Measurements from ENCODE around the gene DCUN1D3. TPM values are rescaled to one million over a fixed set of nuclear protein-coding genes. Genes with fewer than 3 reads are reported as not detected.

Gene DCUN1D3
- total and polyA plus RNA-seq, 2 experiments from 2014 or later: 8.5 to 13.7 TPM

- no peak overlapping the region for H3K4me2 ChIP-seq
- no peak for TF ChIP-seq CREB1 (CRISPR knock-in tag; IDR thresholded peaks at IDR 0.05; ENCODE audit: low read depth)
- TF ChIP-seq ZNF331 (CRISPR knock-in tag; IDR thresholded peaks at IDR 0.05; ENCODE audit: low read depth): no peak
- no peak for TF ChIP-seq ZNF114 (CRISPR knock-in tag; IDR thresholded peaks at IDR 0.05)
- no peak for TF ChIP-seq STAT1 (IDR thresholded peaks at IDR 0.05; ENCODE audit: unreplicated experiment)
- no peak for TF ChIP-seq ETS1 (IDR thresholded peaks at IDR 0.05)
- TF ChIP-seq EZH2phosphoT487 (IDR thresholded peaks at IDR 0.05; ENCODE audit: unreplicated experiment): no peak
- peaks cover under 1% of the 10 kb centered on the region for H3K27me3 Mint-ChIP-seq (ENCODE audit: insufficient read depth, low read depth, poor library complexity)
- H3K4me3 Mint-ChIP-seq: no peak overlapping the region
- no peak overlapping the region for H2AFZ ChIP-seq
- H3K36me3 Mint-ChIP-seq (ENCODE audit: low read depth): peaks cover 7% of the 10 kb centered on the region
- no peak overlapping the region for H3K27ac ChIP-seq (ENCODE audit: low read depth)
- no peak overlapping the region for H3K4me3 ChIP-seq
- H3K79me2 ChIP-seq (replicated peaks; ENCODE audit: insufficient read depth): no peaks in the 10 kb centered on the region; the same call in 1 of the 2 replicates
- no peaks in the 10 kb centered on the region for H3K9me3 Mint-ChIP-seq
- H3K36me3 ChIP-seq (ENCODE audit: insufficient read depth): no peaks in the 10 kb centered on the region
- H3F3A ChIP-seq (replicated peaks; ENCODE audit: low read depth): no peaks in the 10 kb centered on the region
- no peak overlapping the region for H3K27ac Mint-ChIP-seq
- no peaks in the 10 kb centered on the region for H3K27me3 ChIP-seq (ENCODE audit: insufficient read depth)
- DNase-seq (ENCODE audit: low spot score) (no peak), ATAC-seq (no peak)
- no peaks in the 10 kb centered on the region for H3K9me2 ChIP-seq (ENCODE audit: insufficient read depth)
- peaks cover 6% of the 10 kb centered on the region for H3K4me1 Mint-ChIP-seq
- H3K4me1 ChIP-seq (ENCODE audit: insufficient read depth): no peaks in the 10 kb centered on the region
- H4K20me1 ChIP-seq (replicated peaks; ENCODE audit: insufficient read depth): no peaks in the 10 kb centered on the region
Observed at GRCh38 chr16:20911361-20911760, 11.2 kb upstream of the DCUN1D3 start.

- Histone ChIP-seq H3K4me3 (no peak overlapping the region), H3K27me3 (ENCODE audit: insufficient read depth) (no peaks in the 10 kb centered on the region), H3K4me1 (ENCODE audit: insufficient read depth) (no peaks in the 10 kb centered on the region), H3K27ac (ENCODE audit: low read depth) (no peak overlapping the region), H2AFZ (no peak overlapping the region), H3K79me2 (replicated peaks; ENCODE audit: insufficient read depth) (no peaks in the 10 kb centered on the region; the same call in 1 of the 2 replicates), H3K36me3 (ENCODE audit: insufficient read depth) (no peaks in the 10 kb centered on the region), H3K4me2 (no peak overlapping the region), H3F3A (replicated peaks; ENCODE audit: low read depth) (no peaks in the 10 kb centered on the region), H3K9me2 (ENCODE audit: insufficient read depth) (no peaks in the 10 kb centered on the region), H4K20me1 (replicated peaks; ENCODE audit: insufficient read depth) (no peaks in the 10 kb centered on the region)
- Mint-ChIP-seq H3K4me3 (no peak overlapping the region), H3K27me3 (ENCODE audit: insufficient read depth, low read depth, poor library complexity) (no peaks in the 10 kb centered on the region), H3K36me3 (ENCODE audit: low read depth) (peaks cover 5% of the 10 kb centered on the region; the same call in 1 of the 3 replicates), H3K9me3 (no peaks in the 10 kb centered on the region), H3K27ac (no peak overlapping the region; the same call in 1 of the 2 replicates), H3K4me1 (peaks cover 4% of the 10 kb centered on the region; the same call in 2 of the 3 replicates)
- ATAC-seq: no peak
- DNase-seq (ENCODE audit: low spot score): no peak
- TF ChIP-seq EZH2 (IDR thresholded peaks at IDR 0.05; ENCODE audit: low read depth, unreplicated experiment) (no peak), NANOG (IDR thresholded peaks at IDR 0.05; ENCODE audit: borderline replicate concordance) (no peak)
Observed at GRCh38 chr16:20910781-20911321, 10.7 kb upstream of the DCUN1D3 start.
